B cell (primary cell): ENCODE measurements around the gene HMBS.

Experiments used
- CTCF ChIP-seq: fragments of 200-600 bp; IDR thresholded peaks from one replicate; pipeline ENCODE4 v1.8.0; 2022; ENCODE audit warnings: antibody characterized with exemption, mild to moderate bottlenecking
- EZH2 ChIP-seq: IDR thresholded peaks from 2 replicates; pipeline ENCODE4 v1.6.1; 2012; ENCODE audit warnings: borderline replicate concordance, low read depth, mild to moderate bottlenecking, moderate library complexity, low read length; ENCODE audit not compliant: insufficient read depth, poor library complexity, severe bottlenecking

- TF ChIP-seq CTCF (no peak), EZH2 (no peak)
Observed at GRCh38 chr11:119052163-119052814, 32.4 kb upstream of the HMBS start.
